Thoracic aorta (tissue), 2 donors: ENCODE data around the gene PIK3R3. TPM values are rescaled to one million over a fixed set of nuclear protein-coding genes. Genes with fewer than 3 reads are reported as not detected.

Experiments
- ATAC-seq: fragments of 150-250 bp; one replicate; pipeline ENCODE4 v1.8.0; 2017; ENCODE audit warnings: low read depth; ENCODE audit not compliant: insufficient number of reproducible peaks, low FRiP score
- DNase-seq: peaks from one replicate; pipeline ENCODE4 v3.0.0-alpha.2; 2020; ENCODE audit warnings: low spot score
- H3K27ac ChIP-seq, 2 donors: fragments of 200-600 bp; sonication (generic); 1 replicate in 1 of 2; 2 replicates in 1 of 2; pipeline ENCODE4 v1.5.1; 2016; ENCODE audit warnings: mild to moderate bottlenecking in 2 of 2, moderate library complexity in 2 of 2
- H3K27me3 ChIP-seq: fragments of 200-600 bp; sonication (generic); replicated peaks from 2 replicates; pipeline ENCODE4 v1.6.0; 2016; ENCODE audit warnings: mild to moderate bottlenecking; ENCODE audit not compliant: insufficient read depth
- H3K36me3 ChIP-seq: fragments of 200-600 bp; sonication (generic); one replicate; pipeline ENCODE4 v1.5.1; 2016
- H3K4me1 ChIP-seq, 2 donors: fragments of 200-600 bp; sonication (generic); 1 replicate in 1 of 2; 2 replicates in 1 of 2; pipeline versions ENCODE4 v1.5.1 to v1.6.0; 2016; ENCODE audit warnings: low read depth in 2 of 2, mild to moderate bottlenecking in 1 of 2; ENCODE audit not compliant: control insufficient read depth in 1 of 2
- H3K4me3 ChIP-seq: fragments of 200-600 bp; sonication (generic); 2 replicates; pipeline ENCODE4 v1.5.1; 2016; ENCODE audit warnings: mild to moderate bottlenecking
- H3K9me3 ChIP-seq: fragments of 200-600 bp; sonication (generic); 2 replicates; pipeline ENCODE4 v1.5.1; 2016
- CTCF ChIP-seq: fragments of 200-600 bp; sonication (generic); IDR thresholded peaks from one replicate; pipeline ENCODE4 v1.5.1; 2019; ENCODE audit warnings: antibody characterized with exemption
- total RNA-seq, 2 donors: library from RNA; depleted of rRNA; stranded (reverse); fragments of >200 nt; gene quantifications; one replicate each; pipeline versions ENCODE4 v1.1.0 to v1.2.3, GENCODE V29; 2016

The PIK3R3 gene
- total RNA-seq, 2 donors from 2014 or later, result 9.5 to 30.1 TPM

- ATAC-seq (no peak), DNase-seq (no peak)
- no peaks in the 10 kb centered on the region for H3K9me3 ChIP-seq
- no peaks in the 10 kb centered on the region for H3K36me3 ChIP-seq
- H3K4me3 ChIP-seq, result peak overlapping the region; percentile 79
- H3K27me3 ChIP-seq, result no peaks in the 10 kb centered on the region
- no peak overlapping the region for H3K27ac ChIP-seq
- no peak for TF ChIP-seq CTCF
- H3K4me1 ChIP-seq, result peaks cover 0 to 14% of the 10 kb centered on the region in 2 donors
Measured at GRCh38 chr1:46166521-46167462, 34.4 kb upstream of the PIK3R3 start.

GRCh38 chr1:46160212-46160611 lies 27.8 kb upstream of the PIK3R3 start:
- no peak for ATAC-seq
- Histone ChIP-seq H3K4me1 (no peaks in the 10 kb centered on the region), H3K36me3 (no peaks in the 10 kb centered on the region), H3K27me3 (no peaks in the 10 kb centered on the region), H3K4me3 (no peak overlapping the region), H3K9me3 (no peaks in the 10 kb centered on the region), H3K27ac (no peak overlapping the region)
- TF ChIP-seq CTCF, result no peak
- DNase-seq, result no peak

GRCh38 chr1:46159516-46159915 lies 27.1 kb upstream of the PIK3R3 start:
- no peaks in the 10 kb centered on the region for H3K27me3 ChIP-seq
- no peak overlapping the region for H3K4me3 ChIP-seq
- no peak overlapping the region for H3K27ac ChIP-seq
- DNase-seq (no peak), ATAC-seq (no peak)
- no peaks in the 10 kb centered on the region for H3K4me1 ChIP-seq
- TF ChIP-seq CTCF, result no peak
- no peaks in the 10 kb centered on the region for H3K9me3 ChIP-seq
- H3K36me3 ChIP-seq, result no peaks in the 10 kb centered on the region

GRCh38 chr1:46158312-46159281 lies 26.2 kb upstream of the PIK3R3 start:
- H3K4me1 ChIP-seq, result no peaks in the 10 kb centered on the region
- no peak for ATAC-seq
- TF ChIP-seq CTCF, result no peak

GRCh38 chr1:46157916-46158311 lies 25.5 kb upstream of the PIK3R3 start:
- H3K9me3 ChIP-seq, result no peaks in the 10 kb centered on the region
- H3K27ac ChIP-seq, result no peak overlapping the region
- TF ChIP-seq CTCF, result no peak
- DNase-seq, result no peak
- H3K4me3 ChIP-seq, result no peak overlapping the region
- no peaks in the 10 kb centered on the region for H3K36me3 ChIP-seq
- ATAC-seq, result no peak
- no peaks in the 10 kb centered on the region for H3K27me3 ChIP-seq
- H3K4me1 ChIP-seq, result no peaks in the 10 kb centered on the region

More at GRCh38 chr1:46158312-46159281, 26.2 kb upstream of the PIK3R3 start:
- no peaks in the 10 kb centered on the region for H3K27me3 ChIP-seq
- DNase-seq, result no peak
- no peak overlapping the region for H3K27ac ChIP-seq
- H3K9me3 ChIP-seq, result no peaks in the 10 kb centered on the region
- no peak overlapping the region for H3K4me3 ChIP-seq
- H3K36me3 ChIP-seq, result no peaks in the 10 kb centered on the region
